B cell (primary cell): ENCODE data around the gene CDK8. TPM values are rescaled to one million over a fixed set of nuclear protein-coding genes. Genes with fewer than 3 reads are reported as not detected.

Source experiments
- ATAC-seq: fragments of 200-7000 bp; cut with Tn5 transposase; one replicate; pipeline ENCODE4 v1.10.0; 2021; ENCODE audit warnings: low read depth, mild to moderate bottlenecking, moderate number of reproducible peaks, moderate library complexity
- CTCF ChIA-PET: fragments of 350-600 bp; sonication (Branson Sonifier 250); formaldehyde crosslinking; loops from one replicate; lab custom pipeline; 2021; ENCODE audit warnings: antibody characterized with exemption, inconsistent platforms; lab: Charles Lee
- POLR2A ChIA-PET: fragments of 350-600 bp; sonication (Branson Sonifier 250); formaldehyde crosslinking; loops from one replicate; lab custom pipeline; 2021; ENCODE audit warnings: antibody characterized with exemption; lab: Charles Lee
- DNase-seq: peaks from one replicate; pipeline ENCODE4 v3.0.0; 2013
- H2AFZ ChIP-seq: 2 replicates; pipeline ENCODE4 v1.6.1; 2012; ENCODE audit warnings: mild to moderate bottlenecking, low read depth, low read length; ENCODE audit not compliant: insufficient read depth, poor library complexity, severe bottlenecking
- H3K27ac ChIP-seq, 2 donors: 1 replicate in 1 of 2; 2 replicates in 1 of 2; pipeline ENCODE4 v1.5.1; 2012 to 2013; ENCODE audit warnings: low read length in 2 of 2, mild to moderate bottlenecking in 2 of 2, moderate library complexity in 1 of 2
- H3K27me3 ChIP-seq, 4 experiments: fragments of 200-600 bp in 1 of 4; sonication (generic) in 1 of 4; replicated peaks in 1 of 4; 1 replicate in 2 of 4; 2 replicates in 2 of 4; pipeline versions ENCODE4 v1.6.1 to v1.7.0; 2013 to 2016; ENCODE audit warnings: low read length in 3 of 4, mild to moderate bottlenecking in 2 of 4, mixed read lengths in 1 of 4, moderate library complexity in 1 of 4; ENCODE audit not compliant: insufficient read depth in 4 of 4, control insufficient read depth in 3 of 4; ENCODE audit errors: control extremely low read depth in 1 of 4
- H3K36me3 ChIP-seq, 2 experiments: replicated peaks in 1 of 2; 1 replicate in 1 of 2; 2 replicates in 1 of 2; pipeline versions ENCODE4 v1.6.1 to v1.7.1; 2013; ENCODE audit warnings: low read length in 1 of 2; ENCODE audit not compliant: insufficient read depth in 2 of 2, control insufficient read depth in 1 of 2; ENCODE audit errors: control extremely low read depth in 1 of 2, extremely low read depth in 1 of 2
- H3K4me1 ChIP-seq, 2 donors: fragments of 200-600 bp in 1 of 2; sonication (generic) in 1 of 2; 1 replicate in 1 of 2; 2 replicates in 1 of 2; pipeline versions ENCODE4 v1.5.1 to v1.6.1; 2013 to 2017; ENCODE audit warnings: low read length in 2 of 2; ENCODE audit not compliant: control insufficient read depth in 2 of 2, insufficient read depth in 2 of 2
- H3K4me2 ChIP-seq: replicated peaks from 2 replicates; pipeline ENCODE3; 2012; ENCODE audit warnings: mild to moderate bottlenecking, low read depth, low read length; ENCODE audit not compliant: poor library complexity, severe bottlenecking
- H3K4me3 ChIP-seq, 5 experiments: fragments of 200-600 bp in 1 of 5; sonication (generic) in 1 of 5; 1 replicate in 3 of 5; 2 replicates in 2 of 5; pipeline versions ENCODE4 v1.5.1 to v1.7.0; 2011 to 2016; ENCODE audit warnings: low read length in 4 of 5, mild to moderate bottlenecking in 4 of 5, low read depth in 2 of 5, control low read depth in 1 of 5, moderate library complexity in 1 of 5; ENCODE audit not compliant: insufficient read depth in 1 of 5; ENCODE audit errors: control extremely low read depth in 1 of 5, extremely low read depth in 1 of 5
- H3K79me2 ChIP-seq: fragments of 200-600 bp; sonication (generic); one replicate; pipeline ENCODE4 v1.6.0; 2016; ENCODE audit warnings: low read length; ENCODE audit not compliant: control insufficient read depth, insufficient read depth
- H3K9ac ChIP-seq: fragments of 200-600 bp; sonication (generic); 2 replicates; pipeline ENCODE4 v1.6.1; 2017; ENCODE audit warnings: mild to moderate bottlenecking, low read length, moderate library complexity
- H3K9me3 ChIP-seq, 3 donors: one replicate each; pipeline versions ENCODE4 v1.6.1 to v1.7.1; 2013; ENCODE audit warnings: low read length in 2 of 3; ENCODE audit not compliant: control insufficient read depth in 2 of 3, insufficient read depth in 1 of 3; ENCODE audit errors: control extremely low read depth in 1 of 3
- H4K20me1 ChIP-seq: 2 replicates; pipeline ENCODE4 v1.6.0; 2012; ENCODE audit warnings: mild to moderate bottlenecking, low read length; ENCODE audit not compliant: insufficient read depth, control insufficient read depth, poor library complexity, severe bottlenecking
- H3K27ac Mint-ChIP-seq: one replicate; pipeline ENCODE4 v1.8.0; 2021; ENCODE audit warnings: mixed read lengths
- H3K27me3 Mint-ChIP-seq: one replicate; pipeline ENCODE4 v1.8.0; 2021; ENCODE audit warnings: mixed read lengths
- H3K4me1 Mint-ChIP-seq: one replicate; pipeline ENCODE4 v1.8.0; 2021; ENCODE audit warnings: mixed read lengths
- H3K4me3 Mint-ChIP-seq: one replicate; pipeline ENCODE4 v1.8.0; 2021; ENCODE audit warnings: mixed read lengths
- H3K9me3 Mint-ChIP-seq: one replicate; pipeline ENCODE4 v1.8.0; 2022; ENCODE audit warnings: mixed read lengths; ENCODE audit not compliant: insufficient read depth
- EZH2 ChIP-seq: IDR thresholded peaks from 2 replicates; pipeline ENCODE4 v1.6.1; 2012; ENCODE audit warnings: borderline replicate concordance, low read depth, mild to moderate bottlenecking, moderate library complexity, low read length; ENCODE audit not compliant: insufficient read depth, poor library complexity, severe bottlenecking
- WGBS: methylation state at CpG from one replicate; pipeline ENCODE4 v1.1.5; 2013; ENCODE audit warnings: missing lambda C conversion rate; ENCODE audit not compliant: insufficient coverage; 5-methylcytosine and 5-hydroxymethylcytosine counted together
- intact Hi-C: fragments of 100-400 bp; cut with micrococcal nuclease; formaldehyde crosslinking; loops from one replicate; pipeline ENCODE4 v1.10.0; 2022
- polyA minus RNA-seq: library from RNA; depleted of rRNA, polyadenylated mRNA; stranded (reverse); fragments of >200 nt; gene quantifications from 2 replicates; pipeline ENCODE4 v1.2.3, GENCODE V29; 2012
- polyA plus RNA-seq: library from polyadenylated mRNA; depleted of rRNA; stranded (reverse); fragments of >200 nt; gene quantifications from 2 replicates; pipeline ENCODE4 v1.2.3, GENCODE V29; 2012
- total RNA-seq, 2 donors: library from RNA; stranded (reverse); fragments of 120-200 nt in 1 of 2; gene quantifications; 1 replicate in 1 of 2; 2 replicates in 1 of 2; pipeline versions ENCODE4 v1.2.3 to v1.2.4, GENCODE V29; 2013 to 2022
- TF ChIP-seq, protein P1 (sequence below): fragments of 200-600 bp; IDR thresholded peaks from one replicate; pipeline ENCODE4 v1.8.0; 2022; ENCODE audit warnings: antibody characterized with exemption, mild to moderate bottlenecking

CDK8 gene
- 13.5 TPM in 2 replicates for total RNA-seq
- 11.5 TPM for total RNA-seq (2013)
- polyA plus RNA-seq = 10.8 and 12.7 TPM in 2 replicates
- 7.6 and 10.0 TPM in 2 replicates for polyA minus RNA-seq

DNA sequence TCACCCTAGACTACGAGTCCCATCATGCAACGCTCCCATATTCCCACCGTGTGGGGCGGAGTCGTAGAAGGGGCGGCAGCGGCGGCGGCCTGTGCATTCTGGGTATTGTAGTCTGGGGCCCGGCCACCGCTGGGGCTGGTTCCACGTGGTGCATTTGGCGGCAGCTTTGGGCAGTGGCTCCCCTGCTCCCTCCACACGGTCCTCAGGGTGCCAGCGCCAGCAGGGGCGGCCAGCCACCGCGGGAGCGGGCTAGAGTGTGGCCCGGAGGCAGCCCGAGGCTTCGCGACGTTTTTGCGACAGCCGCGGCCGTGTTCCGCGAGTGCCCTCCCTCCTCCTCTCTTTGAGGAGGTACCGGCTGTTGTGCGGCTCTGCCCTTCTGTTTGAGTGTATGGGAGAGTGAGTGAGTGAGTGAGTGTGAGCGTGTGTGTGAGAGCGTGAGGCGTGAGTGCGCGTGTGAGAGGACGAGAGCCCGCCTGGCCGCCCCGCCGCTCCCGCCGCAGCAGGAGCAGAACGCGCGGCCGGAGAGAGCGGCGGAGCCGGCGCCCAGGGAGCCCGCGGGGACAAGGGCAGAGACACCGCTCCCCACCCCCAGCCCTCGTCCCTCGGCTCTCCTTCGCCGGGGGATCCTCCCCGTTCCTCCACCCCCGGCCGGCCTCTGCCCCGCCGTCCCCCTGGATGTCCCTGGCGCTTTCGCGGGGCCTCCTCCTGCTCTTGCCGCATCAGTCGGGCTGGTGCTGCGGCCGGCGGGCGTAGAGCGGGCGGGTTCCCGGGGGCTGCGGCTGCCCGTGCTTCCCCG, at the start of gene CDK8:
Gene CDK8 (plus strand): TSS at position 343 of the 796 bp plus-strand sequence. CDS start 513 bp downstream, outside the sequence.
- H3K27ac Mint-ChIP-seq = peak within 1 kb of the TSS; percentile 81
- H2AFZ ChIP-seq = peak within 1 kb of the TSS; percentile 99
- intact Hi-C loops = loop anchor here (1.0 to 10.0 kb wide), 8 partner anchors 33 to 1979 kb away; partner anchors contain the start of genes GTF3A, LNX2, MTIF3 and MTMR6
- H3K4me1 ChIP-seq = peaks cover 14 to 17% of the 10 kb centered on the region in 2 donors
- H3K4me2 ChIP-seq = peak within 1 kb of the TSS; percentile 91
- ATAC-seq = peak; percentile 86
- H3K4me3 Mint-ChIP-seq = peak within 1 kb of the TSS; percentile 83
- peak; percentile 97 for DNase-seq
- peaks cover 0 to 4% (median 2%) of the 10 kb centered on the region in 4 experiments for H3K27me3 ChIP-seq
- ChIA-PET CTCF (interaction anchor here (1.2 to 5.0 kb wide), 2 partner anchors 67 to 68 kb away, joined by 3 to 25 read pairs; no protein-coding TSS in a partner anchor), POLR2A (interaction anchor here (1.2 kb wide), 1 partner anchor 31 kb away, joined by 3 read pairs; no protein-coding TSS in a partner anchor)
- H3K36me3 ChIP-seq = no peaks in the 10 kb centered on the region
- H3K79me2 ChIP-seq = peaks cover 42% of the 10 kb centered on the region
- H3K27me3 Mint-ChIP-seq = peaks cover 8% of the 10 kb centered on the region
- H3K9me3 ChIP-seq = no peaks in the 10 kb centered on the region
- H3K4me3 ChIP-seq = peak within 1 kb of the TSS; percentile 66 to 98 (median 77)
- peak within 1 kb of the TSS; percentile 72 to 80 for H3K27ac ChIP-seq
- peak within 1 kb of the TSS; percentile 87 for H3K9ac ChIP-seq
- TF ChIP-seq, protein P1, sequence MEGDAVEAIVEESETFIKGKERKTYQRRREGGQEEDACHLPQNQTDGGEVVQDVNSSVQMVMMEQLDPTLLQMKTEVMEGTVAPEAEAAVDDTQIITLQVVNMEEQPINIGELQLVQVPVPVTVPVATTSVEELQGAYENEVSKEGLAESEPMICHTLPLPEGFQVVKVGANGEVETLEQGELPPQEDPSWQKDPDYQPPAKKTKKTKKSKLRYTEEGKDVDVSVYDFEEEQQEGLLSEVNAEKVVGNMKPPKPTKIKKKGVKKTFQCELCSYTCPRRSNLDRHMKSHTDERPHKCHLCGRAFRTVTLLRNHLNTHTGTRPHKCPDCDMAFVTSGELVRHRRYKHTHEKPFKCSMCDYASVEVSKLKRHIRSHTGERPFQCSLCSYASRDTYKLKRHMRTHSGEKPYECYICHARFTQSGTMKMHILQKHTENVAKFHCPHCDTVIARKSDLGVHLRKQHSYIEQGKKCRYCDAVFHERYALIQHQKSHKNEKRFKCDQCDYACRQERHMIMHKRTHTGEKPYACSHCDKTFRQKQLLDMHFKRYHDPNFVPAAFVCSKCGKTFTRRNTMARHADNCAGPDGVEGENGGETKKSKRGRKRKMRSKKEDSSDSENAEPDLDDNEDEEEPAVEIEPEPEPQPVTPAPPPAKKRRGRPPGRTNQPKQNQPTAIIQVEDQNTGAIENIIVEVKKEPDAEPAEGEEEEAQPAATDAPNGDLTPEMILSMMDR = no peak
- no peak for TF ChIP-seq EZH2
- H4K20me1 ChIP-seq = peaks cover 3% of the 10 kb centered on the region
- H3K4me1 Mint-ChIP-seq = peaks cover 29% of the 10 kb centered on the region
- WGBS = 1% methylated on average over 60 of the region's 79 CpGs
- H3K9me3 Mint-ChIP-seq = no peaks in the 10 kb centered on the region

DNA sequence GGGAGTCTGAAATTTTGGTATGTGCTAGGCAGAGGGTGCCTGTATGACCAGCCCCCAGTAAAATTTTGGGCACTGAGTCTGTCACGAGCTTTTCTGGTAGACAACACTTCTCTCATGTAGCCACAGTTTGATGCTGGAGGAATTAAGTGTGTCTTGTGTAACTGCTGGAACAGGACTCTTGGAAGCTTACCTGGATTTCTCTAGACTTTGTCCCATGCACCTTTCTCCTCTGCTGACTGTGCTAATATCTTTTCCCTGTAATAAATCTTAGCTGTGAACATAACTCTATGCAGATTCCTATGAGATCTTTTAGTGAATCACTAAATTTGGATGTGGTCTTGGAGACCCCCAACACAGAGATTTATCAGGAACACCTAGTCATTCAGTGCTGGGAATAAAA, 45.6 kb upstream of the CDK8 start:
- Mint-ChIP-seq H3K4me1 (no peaks in the 10 kb centered on the region), H3K9me3 (no peaks in the 10 kb centered on the region), H3K27me3 (no peaks in the 10 kb centered on the region), H3K27ac (no peak overlapping the region), H3K4me3 (no peak overlapping the region)
- ATAC-seq (no peak), DNase-seq (no peak)
- intact Hi-C loops = no loop called here
- Histone ChIP-seq H3K9ac (no peak overlapping the region), H3K79me2 (no peaks in the 10 kb centered on the region), H4K20me1 (peaks cover 4% of the 10 kb centered on the region), H3K9me3 (no peaks in the 10 kb centered on the region), H3K27ac (no peak overlapping the region), H3K4me3 (no peak overlapping the region), H3K27me3 (no peaks in the 10 kb centered on the region), H2AFZ (no peak overlapping the region), H3K36me3 (peaks cover 0 to 43% of the 10 kb centered on the region in 2 experiments), H3K4me1 (no peaks in the 10 kb centered on the region), H3K4me2 (no peak overlapping the region)
- no CpG with 5 or more reads among the region's 1 CpG for WGBS
- TF ChIP-seq EZH2 = no peak
- TF ChIP-seq, protein P1 = no peak
- POLR2A ChIA-PET = no interaction called here
- CTCF ChIA-PET = interaction anchor here (1.1 kb wide), 1 partner anchor 24 kb away, joined by 4 read pairs; no protein-coding TSS in a partner anchor
